ENCODE measurements around the gene AMOTL2.

GRCh38 chr3:134308350-134308891 is 65.8 kb downstream of the AMOTL2 start:
- TF ChIP-seq CTCF (IDR thresholded peaks at IDR 0.05): peak; percentile 83 to 100 (median 100)
- no peak for TF ChIP-seq POLR2A (IDR thresholded peaks at IDR 0.05)

Measured in esophagus squamous epithelium (tissue), 4 donors.